Type B pancreatic cell (in vitro differentiated cells): ENCODE data around the gene ARMC8. TPM values are rescaled to one million over a fixed set of nuclear protein-coding genes. Genes with fewer than 3 reads are reported as not detected.

Source experiments
- DNase-seq: peaks from one replicate; pipeline ENCODE4 v3.0.0; 2021; ENCODE audit warnings: mixed read lengths; ENCODE audit not compliant: unreplicated experiment; ENCODE audit errors: extremely low spot score
- H3K27ac Mint-ChIP-seq: 2 replicates; pipeline ENCODE4 v1.8.0; 2021; ENCODE audit warnings: mild to moderate bottlenecking, mixed read lengths
- H3K27me3 Mint-ChIP-seq: 2 replicates; pipeline ENCODE4 v1.8.0; 2021; ENCODE audit warnings: mixed read lengths
- H3K36me3 Mint-ChIP-seq: 2 replicates; pipeline ENCODE4 v1.8.0; 2021; ENCODE audit warnings: mixed read lengths
- H3K4me1 Mint-ChIP-seq: one replicate; pipeline ENCODE4 v1.8.0; 2021; ENCODE audit warnings: mixed read lengths; ENCODE audit not compliant: unreplicated experiment
- H3K4me3 Mint-ChIP-seq: 2 replicates; pipeline ENCODE4 v1.8.0; 2021; ENCODE audit warnings: mild to moderate bottlenecking, mixed read lengths
- H3K9me3 Mint-ChIP-seq: 2 replicates; pipeline ENCODE4 v1.8.0; 2021; ENCODE audit warnings: mixed read lengths
- total RNA-seq: library from RNA; stranded (reverse); gene quantifications from 2 replicates; pipeline ENCODE4 v1.2.1, GENCODE V29; 2021; ENCODE audit warnings: low replicate concordance
- TF ChIP-seq, protein P1 (sequence below): fragments of 200-600 bp; sonication (generic); conservative IDR thresholded peaks from 2 replicates; pipeline ENCODE4 v1.5.0; 2021; ENCODE audit warnings: antibody characterized with exemption, mild to moderate bottlenecking

ARMC8 gene
- total RNA-seq, 1 donor from 2014 or later = 46.1 TPM

DNA sequence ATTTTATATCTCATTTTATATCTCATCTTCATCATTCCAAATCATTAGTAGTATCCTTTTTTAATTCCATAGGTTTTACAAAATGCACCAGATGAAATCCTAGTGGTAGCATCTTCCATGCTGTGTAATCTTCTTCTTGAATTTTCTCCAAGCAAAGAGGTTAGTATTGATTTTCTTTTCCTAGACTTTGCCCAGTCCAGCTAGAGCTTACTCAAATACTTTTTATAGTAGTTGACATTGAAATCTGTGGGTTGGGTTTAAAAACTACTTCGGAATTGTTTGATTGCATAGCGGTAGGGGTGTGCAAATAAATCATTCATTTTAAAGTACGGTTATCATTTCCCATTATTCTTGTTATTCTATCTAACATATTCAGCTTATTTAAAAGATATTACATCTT lies 80.0 kb downstream of the ARMC8 start:
- Mint-ChIP-seq H3K9me3 (no peaks in the 10 kb centered on the region), H3K4me1 (peaks cover 5% of the 10 kb centered on the region)
- no peak for DNase-seq

DNA sequence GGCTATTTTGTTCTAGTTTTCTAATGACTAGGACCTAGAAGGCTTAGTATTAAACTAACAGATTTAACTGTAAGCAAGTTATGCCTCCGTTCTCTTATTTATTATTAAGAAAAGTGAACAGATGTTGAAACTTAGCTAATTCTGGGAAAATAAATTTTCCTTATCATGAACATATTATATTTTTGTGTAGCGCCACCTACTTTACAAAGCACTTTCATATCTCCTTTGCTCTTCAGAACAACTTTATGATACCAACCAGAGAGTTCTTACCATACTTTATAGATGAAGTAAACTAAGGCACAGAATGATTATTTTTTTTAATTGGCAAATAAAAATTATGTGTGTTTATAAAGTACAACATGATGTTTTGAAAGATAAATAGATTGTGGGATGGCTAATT lies 83.1 kb downstream of the ARMC8 start:
- no peak overlapping the region for H3K27ac Mint-ChIP-seq
- no peak for DNase-seq
- H3K36me3 Mint-ChIP-seq = peaks cover 45% of the 10 kb centered on the region
- TF ChIP-seq, protein P1, sequence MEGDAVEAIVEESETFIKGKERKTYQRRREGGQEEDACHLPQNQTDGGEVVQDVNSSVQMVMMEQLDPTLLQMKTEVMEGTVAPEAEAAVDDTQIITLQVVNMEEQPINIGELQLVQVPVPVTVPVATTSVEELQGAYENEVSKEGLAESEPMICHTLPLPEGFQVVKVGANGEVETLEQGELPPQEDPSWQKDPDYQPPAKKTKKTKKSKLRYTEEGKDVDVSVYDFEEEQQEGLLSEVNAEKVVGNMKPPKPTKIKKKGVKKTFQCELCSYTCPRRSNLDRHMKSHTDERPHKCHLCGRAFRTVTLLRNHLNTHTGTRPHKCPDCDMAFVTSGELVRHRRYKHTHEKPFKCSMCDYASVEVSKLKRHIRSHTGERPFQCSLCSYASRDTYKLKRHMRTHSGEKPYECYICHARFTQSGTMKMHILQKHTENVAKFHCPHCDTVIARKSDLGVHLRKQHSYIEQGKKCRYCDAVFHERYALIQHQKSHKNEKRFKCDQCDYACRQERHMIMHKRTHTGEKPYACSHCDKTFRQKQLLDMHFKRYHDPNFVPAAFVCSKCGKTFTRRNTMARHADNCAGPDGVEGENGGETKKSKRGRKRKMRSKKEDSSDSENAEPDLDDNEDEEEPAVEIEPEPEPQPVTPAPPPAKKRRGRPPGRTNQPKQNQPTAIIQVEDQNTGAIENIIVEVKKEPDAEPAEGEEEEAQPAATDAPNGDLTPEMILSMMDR = no peak
- H3K27me3 Mint-ChIP-seq = no peaks in the 10 kb centered on the region
- H3K9me3 Mint-ChIP-seq = no peaks in the 10 kb centered on the region
- no peak overlapping the region for H3K4me3 Mint-ChIP-seq
- H3K4me1 Mint-ChIP-seq = peaks cover 4% of the 10 kb centered on the region

More for the DNA sequence above, 80.0 kb downstream of the ARMC8 start:
- Mint-ChIP-seq H3K27me3 (no peaks in the 10 kb centered on the region), H3K36me3 (peaks cover 32% of the 10 kb centered on the region), H3K4me3 (no peak overlapping the region), H3K27ac (no peak overlapping the region)
- TF ChIP-seq, protein P1 = no peak

DNA sequence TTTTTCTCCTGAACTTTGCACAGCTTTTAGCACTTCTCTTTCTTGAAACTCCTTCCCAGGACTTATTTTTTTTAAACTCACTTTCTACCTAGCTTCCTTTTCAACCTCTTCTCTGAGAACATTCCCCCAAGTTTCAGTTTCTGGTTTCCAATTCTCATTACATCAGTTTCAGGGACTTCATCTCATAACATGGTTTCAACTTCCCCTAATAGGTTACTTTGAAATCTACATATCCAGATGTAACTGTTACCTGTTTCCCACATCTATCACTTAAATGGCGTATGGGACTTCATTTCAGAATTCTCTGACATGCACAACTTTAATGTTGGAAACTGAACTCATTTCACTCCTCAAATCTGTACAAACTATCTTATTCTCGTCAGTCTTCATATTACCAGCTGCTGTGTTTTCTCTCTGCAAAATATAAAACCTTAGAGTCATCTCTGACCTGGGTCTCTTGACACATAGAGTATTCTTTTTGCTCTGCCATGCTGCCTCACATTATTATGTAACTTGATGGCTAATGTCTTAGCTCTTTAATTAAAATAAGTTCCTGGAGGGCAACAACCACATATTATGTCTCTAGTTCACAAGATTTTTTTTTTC lies 84.2 kb downstream of the ARMC8 start:
- Mint-ChIP-seq H3K27ac (no peak overlapping the region), H3K9me3 (no peaks in the 10 kb centered on the region), H3K4me3 (no peak overlapping the region)

DNA sequence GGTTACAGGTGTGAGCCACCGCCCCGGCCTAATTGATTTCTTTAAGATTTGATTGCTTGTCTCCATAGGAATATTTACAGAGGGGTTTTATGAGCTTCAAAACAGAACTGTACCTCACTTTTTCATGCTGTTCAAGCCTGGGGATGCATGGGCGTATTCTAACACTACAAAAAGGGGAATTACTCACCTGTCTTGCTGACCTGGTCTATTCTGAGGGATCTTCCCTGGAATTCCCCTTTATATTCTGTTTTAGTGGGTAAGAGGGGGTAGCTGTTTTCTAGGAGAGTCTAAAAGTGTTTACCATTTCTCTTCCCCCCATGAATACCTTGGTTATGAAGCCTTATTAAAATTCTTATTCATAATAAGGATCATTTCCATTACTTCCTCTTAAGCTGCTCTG lies 94.5 kb downstream of the ARMC8 start:
- Mint-ChIP-seq H3K9me3 (peaks cover 5% of the 10 kb centered on the region), H3K4me3 (no peak overlapping the region), H3K27ac (peak overlapping the region; percentile 93), H3K36me3 (peaks cover 19% of the 10 kb centered on the region), H3K27me3 (no peaks in the 10 kb centered on the region), H3K4me1 (peaks cover 10% of the 10 kb centered on the region)
- no peak for DNase-seq
- TF ChIP-seq, protein P1 = no peak

More for the DNA sequence above, 84.2 kb downstream of the ARMC8 start:
- Mint-ChIP-seq H3K27me3 (no peaks in the 10 kb centered on the region), H3K36me3 (peaks cover 36% of the 10 kb centered on the region), H3K4me1 (no peaks in the 10 kb centered on the region)
- DNase-seq = no peak
- TF ChIP-seq, protein P1 = no peak

GRCh38 chr3:138282836-138283235 lies 95.7 kb downstream of the ARMC8 start:
- TF ChIP-seq, protein P1 = no peak
- no peak for DNase-seq
- no peak overlapping the region for H3K4me3 Mint-ChIP-seq
- peaks cover 18% of the 10 kb centered on the region for H3K36me3 Mint-ChIP-seq
- H3K9me3 Mint-ChIP-seq = peaks cover 5% of the 10 kb centered on the region
- peaks cover 10% of the 10 kb centered on the region for H3K4me1 Mint-ChIP-seq
- H3K27me3 Mint-ChIP-seq = no peaks in the 10 kb centered on the region
- no peak overlapping the region for H3K27ac Mint-ChIP-seq
